ENCODE measurements around the gene PAFAH1B1. TPM values are rescaled to one million over a fixed set of nuclear protein-coding genes. Genes with fewer than 3 reads are reported as not detected.
A peak's percentile ranks its signal among the peaks of the same experiment; 100 is the strongest.
"Not testable (repeated sequence)": the region's sequence is repeated elsewhere in the genome, so short reads cannot be mapped to it uniquely, and the experiment has no call there.

PAFAH1B1 gene
- total RNA-seq, result 148 TPM

- peak; percentile 72 for DNase-seq
Observed at GRCh38 chr17:2592971-2593820, at the start of gene PAFAH1B1. Gene PAFAH1B1 (plus strand): TSS chr17:2593654. CDS start chr17:2638289, 44,635 bp downstream.

GRCh38 chr17:2545393-2545792 lies 48.1 kb upstream of the PAFAH1B1 start:
- DNase-seq, result no peak

GRCh38 chr17:2547176-2547575 lies 46.3 kb upstream of the PAFAH1B1 start:
- DNase-seq, result no peak

- not testable (repeated sequence) for DNase-seq
Observed at GRCh38 chr17:2548026-2548425, 45.4 kb upstream of the PAFAH1B1 start.

- no peak for DNase-seq
Observed at GRCh38 chr17:2549392-2550211, 43.9 kb upstream of the PAFAH1B1 start.

GRCh38 chr17:2551493-2551892 lies 42.0 kb upstream of the PAFAH1B1 start:
- DNase-seq, result no peak

- no peak for DNase-seq
Observed at GRCh38 chr17:2551928-2552327, 41.5 kb upstream of the PAFAH1B1 start.

GRCh38 chr17:2560658-2561057 lies 32.8 kb upstream of the PAFAH1B1 start:
- no peak for DNase-seq

- no peak for DNase-seq
Observed at GRCh38 chr17:2562162-2562858, 31.1 kb upstream of the PAFAH1B1 start.

GRCh38 chr17:2563061-2563460 lies 30.4 kb upstream of the PAFAH1B1 start:
- no peak for DNase-seq

GRCh38 chr17:2563543-2563942 lies 29.9 kb upstream of the PAFAH1B1 start:
- DNase-seq, result no peak

- no peak for DNase-seq
Observed at GRCh38 chr17:2564877-2565276, 28.6 kb upstream of the PAFAH1B1 start.

- no peak for DNase-seq
Observed at GRCh38 chr17:2566056-2566455, 27.4 kb upstream of the PAFAH1B1 start.

GRCh38 chr17:2571523-2572303 lies 21.7 kb upstream of the PAFAH1B1 start:
- no peak for DNase-seq

GRCh38 chr17:2572304-2572609 lies 21.2 kb upstream of the PAFAH1B1 start:
- not testable (repeated sequence) for DNase-seq

- no peak for DNase-seq
Observed at GRCh38 chr17:2580151-2580550, 13.3 kb upstream of the PAFAH1B1 start.

- no peak for DNase-seq
Observed at GRCh38 chr17:2580661-2581060, 12.8 kb upstream of the PAFAH1B1 start.

- DNase-seq, result no peak
Observed at GRCh38 chr17:2582493-2582892, 11.0 kb upstream of the PAFAH1B1 start.

GRCh38 chr17:2591040-2591640 lies 2.3 kb upstream of the PAFAH1B1 start:
- no peak for DNase-seq

- peak; percentile 67 for DNase-seq
Observed at GRCh38 chr17:2593821-2594721, 617 bp downstream of the PAFAH1B1 start.
